GM18951 (cell line): ENCODE results near the gene FCRL3.

Experiments used
- POLR2A ChIP-seq: IDR thresholded peaks from 4 replicates; pipeline ENCODE4 v1.6.1; 2011; ENCODE audit warnings: mild to moderate bottlenecking; ENCODE audit not compliant: insufficient read length, insufficient read depth; ENCODE audit errors: extremely low read depth
- in situ Hi-C: fragments of 300-500 bp; cut with MboI; formaldehyde crosslinking; loops from one replicate; pipeline ENCODE4 v1.12.0; 2022; ENCODE audit warnings: low sequenced_read_pairs, mixed read lengths, inconsistent platforms; ENCODE audit not compliant: unreplicated experiment

Gene FCRL3

DNA sequence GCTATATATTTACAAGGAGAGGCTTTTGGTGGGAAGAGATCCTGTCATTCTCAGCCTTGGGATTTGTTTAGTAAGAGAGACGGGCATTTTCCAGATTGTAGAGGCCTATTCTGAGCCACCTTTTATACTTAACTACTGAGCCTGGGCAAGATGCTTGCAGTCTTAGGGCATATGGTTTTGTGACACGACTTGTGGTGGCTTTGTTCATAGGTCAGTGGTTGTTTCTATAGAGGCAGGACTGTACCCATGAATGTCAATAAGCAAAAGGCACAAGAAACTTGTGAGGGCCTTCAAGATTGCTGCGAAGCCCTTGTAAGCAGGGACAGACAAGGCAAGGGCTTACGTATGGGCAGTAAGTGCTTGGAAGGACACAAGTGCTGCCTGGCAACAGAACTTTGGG lies 3.4 kb upstream of the FCRL3 start:
- in situ Hi-C loops = no loop called here
- TF ChIP-seq POLR2A = no peak

GRCh38 chr1:157702308-157702825 lies 1.8 kb upstream of the FCRL3 start:
- in situ Hi-C loops = no loop called here
- no peak for TF ChIP-seq POLR2A

DNA sequence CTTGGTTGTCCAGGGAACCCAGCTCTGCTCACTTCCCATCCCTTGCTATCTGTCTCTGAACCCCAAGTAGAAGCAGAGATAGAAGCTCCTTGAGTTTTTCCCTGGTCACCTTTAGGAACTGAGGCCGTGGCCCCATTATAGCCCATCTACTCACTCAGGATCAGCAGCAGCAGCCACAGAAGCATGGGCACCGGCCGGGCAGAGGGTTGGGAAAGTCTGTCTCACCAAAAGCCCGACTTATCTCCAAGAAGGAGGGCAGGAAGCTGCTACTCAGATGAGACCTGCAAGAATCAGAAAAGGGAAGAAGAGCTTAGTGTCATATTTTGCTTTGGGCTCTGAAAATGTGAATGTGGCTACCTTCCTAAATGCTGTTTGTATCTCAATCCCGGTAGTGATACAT lies 264 bp downstream of the FCRL3 start:
- no peak for TF ChIP-seq POLR2A
- in situ Hi-C loops = no loop called here

GRCh38 chr1:157697781-157698569 lies 2.6 kb downstream of the FCRL3 start:
- in situ Hi-C loops = no loop called here
- no peak for TF ChIP-seq POLR2A

DNA sequence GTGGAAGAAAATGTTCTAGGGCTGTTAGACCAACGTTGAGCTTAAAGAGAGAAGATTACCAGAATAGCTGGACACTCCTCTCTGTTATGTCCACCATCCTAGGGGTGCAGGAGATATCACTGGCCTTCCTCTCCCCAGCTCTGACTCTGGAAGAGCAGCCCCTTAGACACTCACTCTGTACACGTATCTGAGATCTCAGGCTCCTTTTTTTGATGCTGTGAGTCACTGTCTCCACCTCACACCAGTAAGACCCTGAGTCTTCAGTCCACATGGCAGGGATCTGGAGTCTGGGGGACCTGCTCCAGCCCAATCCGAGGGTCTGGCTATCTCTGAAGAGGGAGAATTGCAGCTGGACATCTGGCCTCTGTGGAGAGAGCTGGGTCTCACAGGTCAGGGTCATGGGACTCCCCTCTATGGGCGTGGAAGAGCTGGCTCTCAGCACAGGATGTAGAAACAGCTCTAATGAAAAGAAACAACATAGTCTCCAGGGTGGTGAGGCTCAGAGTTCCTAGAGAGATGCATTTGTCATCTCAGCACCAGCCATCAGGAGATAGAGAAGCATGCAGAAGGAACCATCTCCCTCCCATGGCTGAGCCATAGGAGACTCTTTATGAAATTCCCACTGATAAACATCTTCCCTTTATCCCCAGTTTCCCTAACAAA lies 3.5 kb downstream of the FCRL3 start:
- in situ Hi-C loops = no loop called here
- TF ChIP-seq POLR2A = no peak

DNA sequence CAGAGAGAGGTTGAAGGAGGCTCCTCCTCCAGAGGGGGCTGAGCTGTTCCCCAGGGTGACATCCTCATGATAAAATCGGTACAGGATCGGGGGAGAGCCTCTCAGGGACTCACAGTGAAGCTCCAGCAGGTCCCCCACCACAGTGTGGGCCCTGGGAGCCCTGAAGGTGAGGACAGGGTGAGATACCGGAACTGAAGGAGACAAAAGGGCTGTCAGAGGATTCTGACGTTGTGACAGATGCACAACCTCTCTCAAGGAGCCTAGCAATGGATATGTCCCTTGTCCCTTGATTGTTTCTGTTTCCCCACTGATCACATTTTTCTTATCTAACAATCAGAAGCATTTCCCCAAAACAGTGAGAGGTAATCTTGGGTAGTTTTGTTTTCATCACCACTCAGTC lies 5.2 kb downstream of the FCRL3 start:
- in situ Hi-C loops = no loop called here
- TF ChIP-seq POLR2A = no peak

GRCh38 chr1:157691285-157691920 lies 9.2 kb downstream of the FCRL3 start:
- no peak for TF ChIP-seq POLR2A
- in situ Hi-C loops = no loop called here

DNA sequence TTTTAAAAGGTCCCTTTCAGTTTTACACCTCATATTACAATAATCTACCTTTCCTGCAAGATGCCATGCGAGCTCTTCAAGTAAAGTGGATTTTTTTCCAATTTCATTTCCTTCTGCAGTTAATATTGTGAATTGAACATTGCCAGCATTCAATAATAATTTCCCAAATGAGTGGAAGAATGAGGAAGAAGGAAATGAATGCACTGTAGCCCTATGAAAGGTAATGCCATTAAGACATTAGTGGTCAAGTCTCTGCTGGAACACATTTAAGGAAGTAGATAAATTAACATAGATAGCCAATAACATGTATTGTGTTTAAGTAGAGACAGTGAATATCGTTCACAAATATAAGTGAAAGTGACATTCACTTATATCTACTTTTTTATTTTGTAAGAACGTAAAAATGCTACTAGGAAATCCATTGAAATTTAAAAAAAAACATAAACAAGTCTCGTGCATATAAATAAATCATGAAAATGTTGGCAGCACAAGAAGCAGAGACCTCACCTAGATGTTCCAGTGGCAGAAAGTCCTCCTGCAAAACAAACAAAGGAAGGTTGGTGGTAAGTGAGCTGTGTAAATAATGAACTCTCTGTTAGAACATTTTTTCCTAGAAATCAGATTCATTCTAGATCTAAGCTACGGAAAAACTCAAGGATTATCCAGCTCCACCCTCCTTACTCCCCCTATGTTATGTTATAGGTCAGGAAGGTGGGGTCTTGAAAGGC lies 17.7 kb downstream of the FCRL3 start:
- in situ Hi-C loops = no loop called here

GRCh38 chr1:157678721-157679120 lies 21.8 kb downstream of the FCRL3 start:
- TF ChIP-seq POLR2A = no peak
- in situ Hi-C loops = no loop called here

More for the DNA sequence above, 17.7 kb downstream of the FCRL3 start:
- TF ChIP-seq POLR2A = no peak

DNA sequence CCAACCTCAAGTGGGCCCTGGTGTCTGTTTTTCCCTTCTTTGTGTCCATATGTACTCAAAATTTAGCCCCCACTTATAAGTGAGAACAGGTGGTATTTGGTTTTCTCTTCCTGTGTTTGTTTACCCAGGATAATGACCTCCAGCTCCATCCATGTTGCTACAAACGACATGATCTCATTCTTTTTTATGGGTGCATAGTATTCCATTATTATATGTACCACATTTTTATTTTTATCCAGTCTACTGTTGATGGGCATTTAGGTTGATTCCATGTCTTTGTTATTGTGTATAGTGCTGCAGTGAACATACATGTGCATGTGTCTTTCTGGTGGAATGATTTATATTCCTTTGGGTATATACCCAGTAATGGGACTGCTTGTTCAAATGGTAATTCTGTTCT lies 27.6 kb downstream of the FCRL3 start:
- TF ChIP-seq POLR2A = no peak
- in situ Hi-C loops = no loop called here

DNA sequence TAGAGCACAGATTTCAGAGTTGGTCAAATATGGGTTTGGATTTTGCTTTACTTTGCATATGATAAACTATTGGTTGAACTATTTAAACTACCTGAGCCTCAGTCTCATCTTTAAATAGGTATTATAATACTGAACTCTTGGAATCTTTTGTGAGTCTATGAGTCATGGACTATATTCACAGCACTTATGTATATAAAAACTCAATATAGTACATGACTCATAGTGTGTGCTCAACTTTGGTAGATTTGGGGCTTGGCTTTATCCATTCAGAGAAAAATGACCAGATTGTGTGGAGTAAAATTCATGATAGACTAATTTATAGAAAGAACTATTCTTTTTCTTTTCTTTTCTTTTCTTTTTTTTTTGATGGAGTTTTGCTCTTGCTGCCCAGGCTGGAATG lies 28.7 kb downstream of the FCRL3 start:
- in situ Hi-C loops = no loop called here
- TF ChIP-seq POLR2A = no peak

- no peak for TF ChIP-seq POLR2A
- in situ Hi-C loops = no loop called here
Observed at GRCh38 chr1:157659576-157660247, 40.9 kb downstream of the FCRL3 start.
